GM21367 (cell line): ENCODE data around the gene STX16.

Experiments used
- ATAC-seq: cut with Tn5 transposase; IDR thresholded peaks from one replicate; pipeline ENCODE4 v1.9.1; 2021; ENCODE audit not compliant: unreplicated experiment

Gene STX16

DNA sequence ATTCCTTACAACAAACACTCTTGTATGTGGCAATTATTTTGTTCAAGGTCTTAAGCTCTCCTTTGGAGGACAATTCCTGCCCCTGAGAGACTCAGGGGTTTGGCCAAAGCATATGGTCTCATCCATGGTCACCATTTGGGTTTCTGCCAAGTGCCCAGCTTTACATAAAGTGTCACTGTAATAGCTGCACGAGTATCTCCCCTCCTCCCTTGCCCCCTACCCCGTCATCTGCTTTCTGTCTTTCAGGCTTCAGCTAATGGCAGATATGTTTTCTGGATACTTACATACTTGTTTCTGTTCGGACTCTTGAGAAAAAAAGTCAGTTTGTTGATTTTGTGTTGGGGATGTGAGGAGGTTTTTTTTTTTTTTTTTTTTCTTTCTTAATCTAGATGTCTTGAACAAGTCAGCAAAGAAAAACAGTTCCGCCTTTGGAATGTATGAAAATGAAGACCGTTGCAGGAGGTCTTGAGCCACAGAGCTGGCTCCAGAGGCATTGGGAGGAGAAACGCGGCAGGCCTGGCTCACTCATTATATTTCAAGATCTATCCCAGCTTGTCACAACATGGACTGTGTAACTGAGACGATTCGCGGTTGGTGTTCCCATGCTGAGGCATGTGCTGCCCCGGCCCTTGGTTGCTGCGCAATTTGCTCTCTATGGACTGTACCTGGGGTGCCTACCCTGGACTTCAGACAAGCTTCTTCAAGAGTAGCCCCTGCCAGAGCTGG, 32.6 kb upstream of the STX16 start:
- ATAC-seq: no peak

DNA sequence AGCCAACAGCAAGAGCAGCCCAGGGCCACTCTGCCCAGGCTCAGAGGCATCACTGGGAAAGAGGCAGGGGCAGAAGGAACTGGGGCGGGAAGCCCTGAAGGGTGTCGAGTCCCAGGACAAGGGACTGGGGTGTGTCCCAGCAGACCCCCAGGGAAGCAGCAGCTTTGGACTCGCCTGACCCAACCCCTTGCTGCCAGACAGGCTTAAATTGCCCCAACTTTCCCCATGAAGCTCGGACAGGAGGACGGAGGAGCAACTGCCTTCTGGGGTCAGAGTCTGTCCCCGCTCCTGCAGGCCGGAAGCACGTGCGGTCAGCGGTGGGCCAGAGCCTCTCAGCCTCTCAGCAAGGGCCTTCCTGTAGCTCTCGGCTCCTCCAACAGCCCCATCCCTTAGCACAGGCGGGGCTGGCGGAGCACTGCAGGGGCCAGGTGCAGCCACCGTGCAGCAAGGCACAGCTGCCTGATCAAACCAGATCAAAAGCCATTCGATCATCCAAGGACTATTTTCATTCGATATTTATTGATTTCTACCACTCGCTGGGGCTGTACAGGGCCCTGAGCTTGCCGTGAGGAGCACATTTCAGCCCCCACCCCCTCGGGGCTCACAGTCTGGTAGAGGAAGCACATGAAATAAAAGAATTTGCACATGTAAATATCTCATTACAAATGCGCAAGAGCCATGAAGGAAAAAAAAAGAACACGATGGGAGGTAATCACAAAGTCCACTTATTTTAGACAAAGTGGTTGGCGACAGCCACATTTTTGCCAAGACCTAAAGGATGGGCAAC, 31.8 kb upstream of the STX16 start:
- ATAC-seq: no peak

DNA sequence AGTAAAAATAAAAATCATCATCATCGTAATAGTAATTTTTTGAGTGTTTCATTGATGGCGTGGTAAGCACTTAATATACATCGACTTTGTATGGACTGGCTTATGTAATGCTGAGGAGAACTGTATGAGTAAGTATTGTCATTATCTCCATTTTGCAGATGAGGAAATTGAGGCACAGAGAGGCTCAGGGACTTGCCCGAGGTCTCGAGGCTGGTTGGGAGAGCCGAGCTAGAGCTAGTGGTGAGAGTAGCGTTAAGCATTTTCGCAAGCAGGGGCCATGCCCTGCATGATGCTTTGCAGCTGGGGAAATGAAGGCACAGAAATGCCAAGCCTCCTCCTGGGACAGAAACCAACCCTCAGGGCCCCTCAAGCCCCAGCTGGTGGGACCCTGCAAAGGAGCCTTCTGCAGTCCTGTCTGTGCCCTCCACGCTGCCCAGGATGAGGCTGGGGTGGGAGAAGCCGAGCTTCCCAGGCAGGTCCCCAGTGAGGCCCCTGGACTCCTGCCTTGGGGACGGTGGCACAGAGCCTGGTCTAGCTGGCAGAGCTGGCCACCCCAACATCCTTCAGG, 31.1 kb upstream of the STX16 start:
- ATAC-seq: no peak

DNA sequence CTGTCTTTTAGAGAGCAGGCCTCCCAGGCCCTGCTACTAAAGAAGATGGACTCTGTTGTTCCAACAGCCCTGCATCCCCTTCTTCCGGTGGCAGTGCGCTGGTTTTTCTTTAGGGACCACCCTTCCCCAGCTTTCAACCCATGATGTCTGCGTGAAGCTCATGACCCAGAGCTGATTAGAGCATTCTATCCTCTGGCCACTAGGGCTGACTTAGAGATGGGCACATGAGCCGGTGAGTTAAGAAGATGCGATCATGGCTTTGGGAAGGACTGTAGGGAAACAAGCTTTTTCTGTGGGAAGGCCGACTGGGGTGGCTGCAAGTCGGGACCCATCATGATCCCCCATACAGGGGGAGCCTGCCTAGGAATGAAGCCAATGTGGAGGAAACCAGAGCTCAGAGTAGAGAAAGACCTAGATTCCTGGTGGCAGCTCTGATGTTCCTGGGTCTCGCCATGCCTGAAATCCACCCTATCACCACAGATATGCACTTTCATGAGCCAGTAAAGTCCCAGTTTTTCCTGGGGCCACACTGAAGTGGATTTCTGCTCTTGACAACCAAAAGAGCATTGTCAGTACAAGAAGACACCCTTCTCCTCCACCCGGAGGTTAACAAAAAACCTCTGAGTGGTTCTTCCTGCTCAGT, 29.1 kb upstream of the STX16 start:
- ATAC-seq: no peak

DNA sequence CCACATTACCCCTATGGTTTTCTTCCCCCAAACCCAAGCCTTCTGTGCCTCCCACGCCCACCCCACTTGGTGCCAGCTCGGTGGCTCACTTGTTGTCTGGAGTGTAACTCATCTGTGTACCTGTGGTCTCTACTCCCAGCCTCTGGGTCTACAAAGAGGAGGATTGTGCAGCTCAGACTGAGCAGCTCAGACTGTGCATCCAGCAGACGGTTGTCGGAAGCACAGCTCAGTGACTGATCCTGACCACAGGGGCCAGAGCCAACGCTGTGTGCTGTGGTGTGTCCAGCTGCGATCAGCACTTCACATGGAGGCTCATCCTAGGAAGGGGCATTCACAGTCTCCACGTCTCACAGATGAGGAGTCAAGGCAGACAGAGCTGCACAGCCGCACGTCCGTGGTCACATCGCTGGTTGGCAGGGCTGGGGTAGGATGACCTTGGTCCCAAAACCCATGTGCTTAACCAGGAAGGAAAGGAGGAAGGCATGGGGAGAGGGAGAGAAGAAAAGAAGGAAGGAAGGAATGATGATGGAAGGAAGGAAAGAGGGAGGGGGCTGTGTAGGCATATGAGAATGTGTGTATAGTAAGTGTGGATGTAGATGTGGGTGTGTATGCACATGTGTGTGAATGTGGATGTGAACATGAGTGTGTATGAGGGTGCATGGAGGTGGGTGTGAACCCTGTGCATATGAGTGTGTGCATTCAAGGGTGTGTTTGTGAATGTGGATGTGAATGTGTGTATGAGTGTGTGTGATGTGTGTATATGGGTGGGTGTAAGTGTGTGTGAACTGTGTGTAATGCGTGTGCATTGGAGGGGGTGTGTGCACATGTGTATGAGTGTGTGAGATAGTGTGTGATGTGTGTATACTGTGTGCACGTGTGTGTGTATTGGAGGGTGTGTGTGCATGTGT, 28.2 kb upstream of the STX16 start:
- no peak for ATAC-seq

DNA sequence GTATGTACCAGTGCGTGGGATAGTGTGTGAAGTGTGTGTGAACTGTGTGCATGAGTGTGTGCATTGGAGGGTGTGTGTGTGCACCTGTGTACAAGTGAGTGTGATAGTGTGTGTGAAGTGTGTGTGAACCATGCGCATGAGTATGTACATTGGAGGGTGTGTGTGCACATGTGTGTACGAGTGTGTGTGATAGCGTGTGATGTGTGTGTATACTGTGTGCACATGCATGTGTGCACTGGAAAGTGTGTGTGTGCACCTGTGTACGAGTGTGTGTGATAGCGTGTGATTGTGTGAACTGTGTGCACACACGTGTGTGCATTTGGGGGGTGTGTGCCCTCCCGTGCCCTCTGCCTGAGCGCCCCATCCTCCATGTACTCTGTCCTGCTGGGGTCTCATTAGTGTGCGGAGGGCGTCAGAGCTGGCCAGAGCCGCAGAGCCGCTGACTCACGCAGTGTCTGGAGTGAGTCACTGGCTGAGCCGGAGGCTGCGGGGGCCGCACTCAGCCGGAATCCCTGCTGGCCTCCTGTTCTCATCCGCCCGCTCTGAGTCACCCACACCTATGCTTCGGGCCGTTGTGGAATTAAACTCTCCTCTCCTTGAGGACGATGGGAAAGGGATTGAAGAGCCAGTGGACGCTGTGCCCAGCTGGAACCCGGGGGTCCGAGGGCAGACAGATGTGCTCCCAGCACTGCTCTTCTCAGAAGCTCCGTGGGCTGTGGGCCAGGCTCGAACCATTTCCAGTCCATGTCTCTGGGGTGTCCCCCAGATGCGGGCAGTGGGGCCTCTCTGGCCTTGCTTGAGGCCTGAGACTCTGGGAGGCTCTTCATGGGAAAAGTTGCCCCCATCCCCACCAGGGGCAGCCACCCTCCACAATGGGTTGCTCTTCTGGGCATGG, 27.3 kb upstream of the STX16 start:
- no peak for ATAC-seq

DNA sequence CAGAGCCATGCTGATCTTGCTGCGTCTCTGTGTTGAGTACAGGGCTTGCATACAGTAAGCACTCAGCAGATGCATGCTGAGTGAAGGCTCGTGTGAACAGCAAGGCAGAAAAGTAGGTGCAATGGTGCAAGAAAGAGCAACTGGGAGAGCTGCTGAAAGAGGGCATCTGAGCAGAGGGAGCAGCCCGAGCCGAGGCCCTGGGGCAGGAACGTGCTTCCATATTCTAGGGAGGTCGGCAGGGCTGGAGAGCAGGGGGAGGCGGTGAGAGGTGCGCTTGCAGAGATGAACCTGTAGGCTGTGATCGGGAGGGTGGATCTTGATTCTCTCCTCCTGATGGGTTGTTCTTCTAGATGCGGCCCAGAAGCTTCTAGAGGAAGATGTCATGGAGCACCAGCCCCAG, 26.4 kb upstream of the STX16 start:
- no peak for ATAC-seq

DNA sequence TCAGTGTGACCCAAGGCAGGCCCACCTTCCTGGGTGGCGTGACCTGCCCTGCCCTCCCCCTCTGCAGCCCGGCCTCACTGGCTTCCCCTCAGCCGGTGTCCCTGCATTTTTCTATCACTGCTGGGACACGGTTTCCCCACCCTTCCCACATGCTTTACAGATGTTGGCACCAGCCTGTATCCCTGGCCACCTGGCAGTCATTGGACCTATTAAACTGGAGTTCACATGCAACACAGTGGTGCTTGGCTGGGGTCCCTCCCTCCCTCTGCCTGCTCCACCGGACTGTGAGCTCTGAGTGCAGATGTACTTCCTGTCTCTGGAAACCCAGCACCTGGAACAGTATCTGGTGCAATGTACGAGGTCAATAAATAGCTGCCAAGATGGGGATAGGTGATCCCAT, 25.5 kb upstream of the STX16 start:
- ATAC-seq: no peak

DNA sequence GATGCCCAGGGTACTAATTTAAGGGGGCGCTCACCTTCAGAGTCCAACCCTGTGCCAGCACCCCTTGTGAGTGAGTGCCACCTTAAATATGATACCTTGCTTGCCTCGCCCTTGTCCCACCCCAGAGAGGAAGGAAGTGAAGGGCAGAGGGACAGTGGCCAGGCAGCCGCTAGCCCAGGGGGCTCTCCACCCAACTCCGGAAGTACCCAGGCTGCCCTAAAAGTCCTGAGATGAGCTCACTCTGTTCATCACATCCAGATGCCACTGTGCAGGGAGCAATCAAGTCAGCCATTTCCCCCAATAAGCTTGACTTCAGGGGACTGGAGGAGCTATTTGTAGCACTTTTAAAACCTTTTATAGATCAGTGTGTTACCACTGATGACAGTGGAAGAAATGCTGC, 25.0 kb upstream of the STX16 start:
- ATAC-seq: no peak

DNA sequence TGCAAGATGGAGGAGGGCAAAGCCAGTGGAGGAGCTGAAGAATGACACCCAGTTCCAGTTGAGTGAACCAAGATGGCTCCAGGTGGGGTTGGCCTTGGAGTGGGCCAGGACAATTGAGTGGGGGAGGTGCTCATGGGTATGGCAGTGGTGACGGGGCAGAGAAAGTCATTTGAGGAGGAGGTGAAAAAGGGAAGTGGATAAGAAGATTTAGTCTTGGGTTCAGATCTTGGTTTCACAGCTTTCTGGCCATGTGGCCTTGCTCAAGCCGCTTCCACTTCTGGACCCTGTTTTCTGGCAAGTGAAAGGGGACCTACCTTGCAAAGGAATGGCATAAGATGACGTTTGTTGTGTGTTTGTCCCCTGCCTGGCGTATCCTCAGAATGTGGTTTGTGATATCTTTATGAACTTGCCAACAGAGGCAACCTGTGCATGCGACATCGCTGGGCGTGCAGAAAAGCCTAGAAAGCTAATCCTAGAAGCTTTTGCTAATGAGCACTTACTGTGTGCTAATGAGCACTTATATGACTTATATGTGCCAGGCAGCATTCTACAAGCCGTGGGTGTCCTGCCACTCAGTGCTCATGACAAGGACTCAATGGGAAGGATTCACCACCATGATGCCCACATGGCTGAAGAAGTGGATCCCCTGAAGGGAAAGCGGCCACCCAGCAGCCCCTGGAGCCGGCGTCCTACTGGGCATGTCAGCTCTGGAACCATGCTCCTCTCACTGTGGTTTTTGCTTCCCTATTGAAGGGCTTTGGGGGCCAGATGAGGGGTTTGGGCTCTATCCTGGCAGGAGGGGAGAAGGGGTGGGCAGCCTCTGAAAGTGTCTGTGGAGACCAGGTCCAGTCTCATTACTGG, 23.6 kb upstream of the STX16 start:
- ATAC-seq: no peak

DNA sequence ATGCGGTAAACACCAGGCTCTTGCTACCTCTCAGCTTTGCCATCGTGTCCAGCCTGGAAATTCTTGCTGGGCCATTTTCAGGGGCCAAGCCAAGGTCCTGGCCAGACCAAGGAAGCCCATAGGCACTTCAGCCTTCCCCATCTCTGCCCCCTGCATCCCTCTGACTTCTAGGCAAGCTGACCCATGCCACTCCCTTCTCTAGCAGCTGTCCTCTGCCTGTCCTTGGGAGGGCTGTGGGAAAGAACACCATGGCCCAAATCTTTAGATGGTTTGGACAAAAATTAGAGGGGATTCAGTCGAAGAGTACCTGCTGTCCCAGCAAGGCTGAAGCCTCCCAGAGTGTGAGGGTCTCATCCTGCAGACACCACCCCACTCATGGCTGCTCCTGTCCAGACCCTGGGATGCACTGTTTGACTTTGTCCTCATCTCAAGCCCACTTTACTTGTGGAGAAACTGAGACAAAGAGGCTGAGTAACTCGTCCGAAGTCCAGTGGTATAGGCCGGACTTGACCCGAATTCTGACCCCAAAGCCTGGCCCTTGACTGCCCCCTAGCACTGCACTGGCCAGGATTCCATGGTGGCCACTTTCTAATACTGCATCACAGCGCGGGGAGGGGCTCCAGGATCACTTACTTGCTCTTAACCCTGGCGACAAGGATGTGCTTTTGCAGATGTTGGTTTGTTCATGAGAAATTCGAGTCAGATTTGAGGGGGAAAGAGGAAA, 22.4 kb upstream of the STX16 start:
- ATAC-seq: no peak

DNA sequence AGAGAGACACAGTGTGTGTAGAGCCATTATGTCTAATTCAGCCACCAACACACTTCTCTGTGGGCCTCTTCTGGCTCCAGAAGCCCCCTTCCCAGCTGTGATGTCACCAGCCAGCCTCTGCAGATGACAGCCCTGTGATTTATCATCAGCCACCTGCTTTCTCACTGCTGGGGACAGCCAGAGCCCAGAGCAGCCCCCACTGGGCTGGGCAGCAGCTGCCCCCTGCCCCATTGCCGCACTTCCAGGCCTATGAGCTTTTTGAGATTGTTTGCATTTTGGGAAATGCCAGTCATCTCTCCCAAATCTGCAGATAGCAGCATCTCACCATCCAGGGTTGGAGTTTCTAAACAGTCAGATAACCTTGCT, 21.9 kb upstream of the STX16 start:
- ATAC-seq: no peak

DNA sequence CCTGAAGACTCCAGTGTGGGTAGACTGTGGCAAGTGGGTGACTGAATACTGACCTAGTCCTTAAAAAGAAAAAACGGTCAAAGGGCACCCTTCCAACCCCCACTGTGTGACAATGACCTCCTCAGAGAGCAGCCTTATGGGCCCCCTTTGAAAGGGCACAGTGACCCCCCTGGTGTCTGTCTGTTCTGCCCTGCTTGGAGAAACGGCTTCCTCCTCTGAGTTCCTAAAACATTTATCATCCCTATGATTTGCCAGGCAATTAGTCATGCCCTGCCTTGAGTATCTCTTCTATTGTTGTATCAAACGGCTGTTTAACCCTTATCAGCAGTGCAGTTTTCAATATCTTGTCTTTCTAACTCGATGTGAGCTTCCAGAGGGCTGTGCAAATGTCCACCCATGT, 21.0 kb upstream of the STX16 start:
- no peak for ATAC-seq

DNA sequence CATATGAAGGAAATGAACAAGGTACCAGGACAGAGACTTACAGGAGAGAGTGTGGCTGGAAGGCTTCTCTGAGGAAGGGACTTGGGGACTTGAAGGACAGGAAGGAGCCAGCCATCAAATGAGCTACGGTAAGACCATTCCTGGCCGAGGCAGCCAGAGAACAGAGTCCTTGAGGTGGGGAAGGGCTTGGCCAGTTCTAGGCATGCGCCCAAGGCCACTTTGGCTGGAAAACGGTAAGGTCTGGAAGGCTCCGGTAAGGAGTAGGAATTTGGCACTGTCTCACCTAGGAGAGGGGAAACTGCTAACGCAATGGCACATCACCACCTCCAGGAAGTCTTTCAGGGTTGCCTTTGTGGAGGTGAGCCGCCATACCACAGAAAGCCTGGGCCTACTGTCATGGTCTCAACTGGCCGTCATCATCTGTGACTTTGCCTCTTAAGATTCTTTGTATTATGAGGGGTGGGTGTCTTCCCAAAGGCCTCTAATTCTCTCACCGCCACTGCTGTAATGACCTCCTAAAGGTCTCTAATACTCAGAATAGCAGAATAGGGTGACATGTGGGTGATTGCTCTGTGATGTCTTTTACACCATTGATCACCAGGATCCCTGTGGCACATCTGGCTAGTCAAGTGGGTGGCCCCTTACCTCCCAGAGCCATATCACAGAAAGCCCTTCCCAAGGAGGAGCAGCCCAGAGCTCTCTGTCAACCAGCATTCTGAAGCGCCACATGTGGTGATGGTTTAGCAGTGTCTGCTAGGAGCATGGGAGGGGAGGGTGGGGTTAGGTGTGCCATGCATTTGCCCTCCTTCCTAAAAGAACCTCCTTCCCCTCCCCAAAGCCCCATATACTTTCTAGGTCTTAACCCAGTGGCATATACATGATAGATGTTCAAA, 17.7 kb upstream of the STX16 start:
- ATAC-seq: no peak

DNA sequence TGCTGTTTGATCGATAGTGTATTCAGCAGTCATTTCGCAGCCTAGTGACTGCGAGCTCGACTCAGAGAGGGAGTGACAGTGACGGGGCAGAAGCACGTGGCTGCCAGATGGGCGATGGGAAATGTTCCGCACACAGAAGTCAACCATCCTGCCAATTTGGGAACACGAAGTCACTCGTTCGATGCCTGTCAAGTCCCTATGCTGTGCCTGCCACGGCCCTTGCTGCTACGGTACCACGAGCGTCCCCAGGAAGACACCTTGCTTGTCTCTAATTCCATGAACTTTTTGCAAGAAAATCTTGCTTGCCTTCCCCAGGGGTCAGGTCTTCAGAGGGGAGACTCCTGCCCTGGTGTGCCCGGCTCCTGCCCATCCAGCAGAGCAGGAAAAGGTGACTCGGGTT, 17.0 kb upstream of the STX16 start:
- no peak for ATAC-seq

DNA sequence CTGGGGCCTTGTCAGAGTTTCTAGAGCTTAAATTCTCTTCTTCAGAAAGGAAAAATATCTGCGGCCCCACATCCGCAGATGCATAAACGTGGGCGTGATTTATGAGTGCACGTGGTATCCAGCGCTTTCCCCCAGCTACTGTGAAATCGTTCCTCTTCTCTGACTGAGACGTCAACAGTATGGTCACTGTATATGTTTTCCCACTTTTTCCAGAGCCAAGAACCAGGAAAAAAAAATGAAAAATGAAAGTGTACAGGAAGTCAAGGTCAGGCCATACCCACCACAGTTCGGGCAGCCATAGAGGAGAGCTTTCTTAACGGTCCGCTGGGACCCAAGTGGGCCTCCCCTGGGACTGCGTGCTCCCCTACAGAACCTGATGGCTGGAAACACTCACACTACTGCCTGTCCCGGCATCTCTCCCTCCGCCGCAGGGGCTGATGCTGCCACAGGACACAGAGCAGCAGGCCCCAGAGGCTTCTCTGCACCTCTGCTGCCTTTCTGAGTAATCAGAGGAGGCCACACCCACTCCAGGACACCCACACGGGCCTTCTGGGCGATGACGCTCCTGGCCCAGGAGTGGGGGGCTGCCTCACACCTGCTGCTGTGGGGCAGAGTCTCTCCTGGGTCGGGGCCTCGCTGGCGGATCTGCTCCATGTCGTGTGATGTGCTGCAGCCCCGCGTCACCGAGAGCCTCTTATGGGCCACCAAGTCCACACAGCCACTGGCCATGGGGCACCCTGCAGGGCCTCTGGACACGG, 16.4 kb upstream of the STX16 start:
- no peak for ATAC-seq

DNA sequence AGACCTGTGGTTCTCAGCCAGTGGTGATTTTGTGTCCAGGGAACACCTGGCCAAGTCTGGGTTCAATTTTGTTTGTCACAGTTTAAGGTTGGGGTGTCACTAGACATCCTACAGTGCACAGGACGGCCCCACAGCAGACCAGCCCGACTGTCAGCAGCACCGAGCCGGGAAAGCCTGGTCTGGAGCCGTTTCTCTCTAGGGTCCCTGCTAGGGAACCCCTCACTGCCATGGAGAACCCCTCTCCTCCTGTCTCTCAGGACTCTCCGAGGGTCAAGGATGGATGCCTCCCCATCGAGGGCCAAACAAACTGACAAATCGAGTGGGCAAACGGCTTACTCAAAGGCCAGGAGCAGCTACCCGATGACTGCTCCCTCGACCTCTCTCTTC, 15.8 kb upstream of the STX16 start:
- ATAC-seq: no peak
